Dermis blood vessel endothelial cell (primary cell): Measurements from ENCODE around the gene PYDC1. TPM values are rescaled to one million over a fixed set of nuclear protein-coding genes. Genes with fewer than 3 reads are reported as not detected.
A peak's percentile ranks its signal among the peaks of the same experiment; 100 is the strongest.
"Not testable (repeated sequence)": the region's sequence is repeated elsewhere in the genome, so short reads cannot be mapped to it uniquely, and the experiment has no call there.

Experiments used
- DNase-seq: peaks from one replicate; pipeline ENCODE4 v3.0.0; 2010
- total RNA-seq: library from RNA; depleted of rRNA; stranded (reverse); fragments of >200 nt; gene quantifications from 2 replicates; pipeline ENCODE4 v1.2.3, GENCODE V29; 2014

Gene PYDC1
- total RNA-seq, 1 donor from 2014 or later: not detected

DNA sequence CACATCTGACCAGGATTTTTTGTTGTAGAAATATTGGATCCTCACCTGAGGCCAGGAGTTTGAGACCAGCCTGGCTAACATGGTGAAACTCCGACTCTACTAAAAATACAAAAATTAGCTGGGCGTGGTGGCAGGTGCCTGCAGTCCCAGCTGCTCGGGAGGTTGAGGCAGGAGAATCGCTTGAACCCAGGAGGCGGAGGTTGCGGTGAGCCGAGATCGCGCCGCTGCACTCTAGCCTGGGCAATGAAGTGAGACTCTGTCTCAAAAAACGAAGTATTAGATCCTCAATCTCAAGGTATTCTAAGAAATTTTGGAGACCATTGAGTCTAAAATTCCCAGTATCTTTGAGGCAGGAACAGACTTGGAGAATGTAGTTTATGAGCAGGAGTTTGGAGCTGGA, 21.1 kb downstream of the PYDC1 start:
- DNase-seq: not testable (repeated sequence)

GRCh38 chr16:31194898-31195297, 22.0 kb downstream of the PYDC1 start:
- DNase-seq: no peak

DNA sequence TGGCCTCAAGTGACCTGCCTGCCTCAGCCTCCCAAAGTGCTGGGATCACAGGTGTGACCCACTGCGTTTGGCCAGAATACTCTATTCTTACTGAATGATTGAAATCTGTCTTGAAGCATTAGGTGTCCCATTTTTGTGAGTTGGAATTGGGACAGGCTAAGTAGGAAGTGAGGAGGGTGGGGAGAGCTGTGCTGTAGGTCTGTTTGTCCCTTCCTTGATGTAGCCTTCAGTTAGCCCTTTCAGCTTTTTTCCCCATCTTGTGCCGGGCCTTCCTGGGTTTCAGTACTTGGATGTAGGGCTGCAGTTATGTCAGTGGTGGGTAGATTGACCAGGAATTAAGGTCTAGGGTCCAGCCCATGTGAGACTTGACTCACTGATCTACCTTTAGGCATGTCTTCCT, 23.1 kb downstream of the PYDC1 start:
- no peak for DNase-seq

DNA sequence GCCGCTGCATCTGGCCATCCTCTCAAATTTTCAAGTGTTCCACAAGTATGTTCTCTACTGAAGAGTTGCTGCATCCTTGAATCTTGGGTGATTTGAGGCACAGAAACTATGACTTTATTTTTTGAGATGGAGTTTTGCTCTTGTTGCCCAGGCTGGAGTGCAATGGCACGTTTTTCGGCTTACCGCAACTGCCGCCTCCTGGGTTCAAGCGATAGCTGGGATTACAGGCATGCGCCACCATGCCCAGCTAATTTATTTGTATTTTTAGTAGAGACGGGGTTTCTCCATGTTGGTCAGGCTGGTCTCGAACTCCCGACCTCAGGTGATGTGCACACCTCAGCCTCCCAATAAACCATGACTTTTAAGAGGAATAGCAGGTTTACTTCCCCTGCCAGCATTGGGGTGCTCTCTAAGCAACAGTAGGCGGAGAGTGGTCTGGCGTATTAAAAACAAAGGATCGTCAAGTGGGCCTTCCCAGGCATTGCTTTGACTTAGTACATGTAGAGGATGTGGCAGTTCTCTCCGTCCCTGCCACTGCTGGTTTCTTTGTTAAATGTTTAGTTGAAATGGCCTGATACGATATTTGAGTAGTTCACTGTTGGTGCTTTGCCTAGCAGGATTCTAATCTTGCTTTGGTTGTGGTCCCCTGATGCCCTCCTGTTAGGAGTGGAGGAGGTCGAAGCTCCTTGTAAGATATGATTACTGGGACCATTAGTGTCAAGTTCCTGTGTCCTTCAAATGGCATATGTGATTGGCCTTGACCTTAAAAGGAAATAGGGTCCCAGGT, 23.9 kb downstream of the PYDC1 start:
- no peak for DNase-seq

GRCh38 chr16:31191697-31192428, 25.1 kb downstream of the PYDC1 start:
- no peak for DNase-seq

GRCh38 chr16:31190818-31191444, 26.0 kb downstream of the PYDC1 start:
- DNase-seq: no peak

GRCh38 chr16:31190061-31190460, 26.9 kb downstream of the PYDC1 start:
- no peak for DNase-seq

GRCh38 chr16:31189412-31189778, 27.5 kb downstream of the PYDC1 start:
- no peak for DNase-seq

GRCh38 chr16:31188450-31189411, 28.2 kb downstream of the PYDC1 start:
- no peak for DNase-seq

DNA sequence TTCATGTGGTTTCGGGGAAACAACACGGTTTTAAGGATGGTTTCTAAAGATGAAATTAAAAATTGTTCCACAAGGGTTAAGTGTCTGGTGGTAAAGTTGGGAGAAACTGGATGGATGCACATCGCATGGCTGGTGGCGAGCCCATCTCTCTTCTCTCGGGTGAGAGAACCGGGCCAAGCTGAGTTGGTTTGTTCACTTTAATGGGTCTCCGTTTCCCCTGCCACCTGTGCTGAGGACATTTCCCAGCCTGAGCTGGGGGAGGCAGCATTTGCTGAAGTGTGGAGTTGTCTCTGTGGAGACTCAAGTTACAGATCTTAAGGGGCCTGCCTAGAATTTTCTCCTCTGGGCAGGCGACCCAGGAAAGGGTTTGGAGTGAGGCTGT, 29.1 kb downstream of the PYDC1 start:
- DNase-seq: no peak

- DNase-seq: no peak
These were observed 29.8 kb downstream of the PYDC1 start for GRCh38 chr16:31186930-31187807.

DNA sequence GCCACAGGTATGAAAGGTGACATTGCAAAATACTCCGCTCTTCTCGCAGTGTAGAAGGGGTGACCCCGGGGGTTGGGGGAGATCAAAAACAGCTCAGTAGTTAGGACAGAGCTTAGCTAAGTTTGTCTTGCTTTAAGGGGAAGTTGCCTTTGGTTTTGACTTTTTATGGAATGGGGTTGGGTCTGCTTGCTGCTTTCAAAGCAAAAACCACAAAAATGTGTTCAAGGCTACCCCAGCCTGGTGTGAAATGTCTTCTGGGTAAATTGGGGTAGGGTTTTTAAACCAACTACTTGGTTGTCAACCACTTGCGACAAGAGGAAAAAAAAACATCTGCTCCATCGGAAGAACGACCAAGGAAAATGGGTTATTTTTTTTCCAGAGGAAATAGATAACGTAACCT, 30.8 kb downstream of the PYDC1 start:
- DNase-seq: no peak

DNA sequence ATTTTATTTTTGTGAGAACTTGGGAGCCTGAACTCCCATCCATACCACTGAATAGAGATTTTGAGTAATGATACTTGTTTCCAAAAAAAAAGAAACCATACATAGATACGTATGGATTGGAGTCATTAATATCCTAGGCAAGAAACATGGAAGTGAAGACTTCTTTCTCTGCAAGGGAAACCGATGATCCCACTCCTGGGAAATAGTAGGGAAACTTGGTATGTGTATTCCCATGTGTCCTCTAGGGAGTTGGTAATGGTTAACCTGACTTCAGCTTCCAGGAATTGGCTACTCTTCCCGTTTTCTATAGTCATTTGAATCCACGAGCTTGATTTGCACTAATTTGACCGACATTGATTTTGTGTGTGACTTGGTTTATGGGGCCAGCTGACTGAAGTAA, 31.6 kb downstream of the PYDC1 start:
- DNase-seq: no peak

GRCh38 chr16:31184888-31185287, 32.0 kb downstream of the PYDC1 start:
- no peak for DNase-seq

DNA sequence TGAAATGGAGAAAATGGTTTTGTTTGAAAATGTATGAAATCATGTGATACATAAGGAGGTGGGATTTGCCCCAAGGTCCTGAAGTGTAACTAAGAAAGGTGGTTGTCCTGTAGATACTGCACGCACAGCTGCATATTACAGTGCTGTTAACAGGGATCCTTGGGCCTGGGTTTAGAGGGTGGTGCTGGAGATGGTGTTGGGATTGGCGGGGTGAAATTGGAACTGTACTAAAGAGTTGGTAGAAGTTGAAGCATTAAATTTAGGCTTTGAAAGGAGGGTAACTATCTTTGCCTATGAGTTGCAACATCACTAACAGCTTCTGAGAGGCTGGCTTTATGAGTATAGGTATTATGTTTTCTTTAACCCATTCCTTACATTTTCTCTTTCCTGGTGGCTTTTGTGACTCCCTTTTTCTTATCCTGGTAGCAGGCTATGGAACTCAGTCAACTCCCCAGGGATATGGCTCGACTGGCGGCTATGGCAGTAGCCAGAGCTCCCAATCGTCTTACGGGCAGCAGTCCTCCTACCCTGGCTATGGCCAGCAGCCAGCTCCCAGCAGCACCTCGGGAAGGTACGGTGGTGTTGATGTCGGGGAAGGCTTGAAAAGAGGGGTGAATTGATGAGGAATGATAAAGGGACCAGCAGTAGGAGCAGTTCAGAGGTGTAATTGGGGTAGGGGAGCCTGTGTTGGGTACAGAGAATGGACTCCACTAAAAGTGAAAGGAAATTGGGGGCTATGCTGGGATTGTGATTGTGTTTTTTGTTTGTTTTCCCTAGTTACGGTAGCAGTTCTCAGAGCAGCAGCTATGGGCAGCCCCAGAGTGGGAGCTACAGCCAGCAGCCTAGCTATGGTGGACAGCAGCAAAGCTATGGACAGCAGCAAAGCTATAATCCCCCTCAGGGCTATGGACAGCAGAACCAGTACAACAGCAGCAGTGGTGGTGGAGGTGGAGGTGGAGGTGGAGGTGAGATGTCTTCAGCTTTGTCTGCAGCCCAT, 33.2 kb downstream of the PYDC1 start:
- no peak for DNase-seq

DNA sequence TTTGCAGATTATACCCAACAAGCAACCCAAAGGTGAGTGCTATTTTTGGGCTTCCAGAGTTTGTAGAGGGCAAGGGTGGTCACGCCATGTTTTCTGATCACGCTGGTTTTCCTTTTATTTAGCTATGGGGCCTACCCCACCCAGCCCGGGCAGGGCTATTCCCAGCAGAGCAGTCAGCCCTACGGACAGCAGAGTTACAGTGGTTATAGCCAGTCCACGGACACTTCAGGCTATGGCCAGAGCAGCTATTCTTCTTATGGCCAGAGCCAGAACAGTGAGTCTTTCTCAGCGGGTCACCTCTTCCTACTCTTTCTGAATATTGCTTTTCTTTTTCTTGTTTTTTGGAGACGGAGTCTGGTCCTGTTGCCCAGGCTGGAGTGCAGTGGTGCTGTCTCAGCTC, 34.5 kb downstream of the PYDC1 start:
- no peak for DNase-seq

- peak; percentile 52 for DNase-seq
These were observed 35.7 kb downstream of the PYDC1 start for GRCh38 chr16:31181102-31181830.

GRCh38 chr16:31179747-31180459, 37.0 kb downstream of the PYDC1 start, which contains the start of gene FUS:
TSS of gene FUS (plus strand) at chr16:31180139. CDS start at chr16:31180215, 76 bp downstream.
- peak; percentile 93 for DNase-seq
